Fibroblast of pulmonary artery (primary cell): Measurements from ENCODE around the gene MTREX.
A peak's percentile ranks its signal among the peaks of the same experiment; 100 is the strongest.

Source experiments
- DNase-seq: peaks from one replicate; pipeline ENCODE4 v3.0.0-alpha.2; 2010; ENCODE audit warnings: low read depth
- H3K4me3 ChIP-seq: replicated peaks from 2 replicates; pipeline ENCODE4 v1.5.1; 2011; ENCODE audit warnings: low read depth, mild to moderate bottlenecking, control low read depth, low read length, moderate library complexity
- TF ChIP-seq, protein P1 (sequence below): IDR thresholded peaks from 2 replicates; pipeline ENCODE4 v1.5.1; 2011; ENCODE audit warnings: mild to moderate bottlenecking, control low read depth, low read length, inconsistent platforms; ENCODE audit errors: missing control alignments

MTREX gene

DNA sequence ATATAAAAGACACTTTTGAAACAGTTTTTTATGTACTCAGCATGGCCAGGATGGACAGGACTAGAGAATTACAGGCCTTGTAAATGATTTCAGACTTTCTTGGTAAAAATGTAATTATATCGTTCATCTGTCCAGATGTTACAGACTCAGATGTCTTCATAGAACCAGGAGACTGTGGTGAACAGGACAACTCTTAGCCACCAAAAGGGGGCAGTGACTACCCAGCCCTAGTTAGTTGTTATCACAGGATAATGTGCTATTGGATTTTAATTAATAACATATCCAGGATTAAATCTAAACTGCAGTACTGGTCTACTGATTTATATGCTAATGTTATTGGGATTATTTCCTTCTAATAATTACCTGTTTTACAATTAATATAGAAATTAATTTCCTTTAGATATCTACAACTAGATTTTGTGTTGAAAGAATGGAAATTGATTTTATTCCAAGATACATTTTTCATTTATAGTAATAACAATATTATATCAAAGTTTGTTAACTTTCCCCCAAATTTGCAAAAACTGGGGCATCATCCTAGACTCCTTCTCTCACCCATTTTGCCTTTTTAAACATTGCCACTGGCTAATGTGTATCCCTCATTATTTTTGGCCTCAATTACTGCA lies 99.4 kb downstream of the MTREX start:
- no peak overlapping the region for H3K4me3 ChIP-seq
- peak; percentile 71 for DNase-seq

DNA sequence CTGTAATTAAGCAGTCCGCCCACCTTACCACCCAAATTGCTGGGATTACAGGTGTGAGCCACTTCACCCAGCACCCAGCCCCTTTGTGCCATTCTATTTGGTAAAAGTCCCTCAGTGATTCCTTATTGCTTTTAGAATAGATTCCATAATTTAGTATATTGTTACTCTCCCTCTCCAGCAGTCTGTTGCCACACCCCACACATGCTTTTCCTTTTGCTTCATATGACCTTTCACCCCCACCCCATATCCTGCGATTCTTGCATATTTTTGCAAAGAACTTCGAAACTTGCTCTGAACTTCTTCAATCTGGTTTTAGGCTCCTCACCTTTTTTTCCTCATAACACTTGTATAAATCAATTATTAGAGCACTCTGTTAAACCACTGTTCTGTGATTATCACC lies 100.2 kb downstream of the MTREX start:
- H3K4me3 ChIP-seq, result no peak overlapping the region
- TF ChIP-seq, protein P1, sequence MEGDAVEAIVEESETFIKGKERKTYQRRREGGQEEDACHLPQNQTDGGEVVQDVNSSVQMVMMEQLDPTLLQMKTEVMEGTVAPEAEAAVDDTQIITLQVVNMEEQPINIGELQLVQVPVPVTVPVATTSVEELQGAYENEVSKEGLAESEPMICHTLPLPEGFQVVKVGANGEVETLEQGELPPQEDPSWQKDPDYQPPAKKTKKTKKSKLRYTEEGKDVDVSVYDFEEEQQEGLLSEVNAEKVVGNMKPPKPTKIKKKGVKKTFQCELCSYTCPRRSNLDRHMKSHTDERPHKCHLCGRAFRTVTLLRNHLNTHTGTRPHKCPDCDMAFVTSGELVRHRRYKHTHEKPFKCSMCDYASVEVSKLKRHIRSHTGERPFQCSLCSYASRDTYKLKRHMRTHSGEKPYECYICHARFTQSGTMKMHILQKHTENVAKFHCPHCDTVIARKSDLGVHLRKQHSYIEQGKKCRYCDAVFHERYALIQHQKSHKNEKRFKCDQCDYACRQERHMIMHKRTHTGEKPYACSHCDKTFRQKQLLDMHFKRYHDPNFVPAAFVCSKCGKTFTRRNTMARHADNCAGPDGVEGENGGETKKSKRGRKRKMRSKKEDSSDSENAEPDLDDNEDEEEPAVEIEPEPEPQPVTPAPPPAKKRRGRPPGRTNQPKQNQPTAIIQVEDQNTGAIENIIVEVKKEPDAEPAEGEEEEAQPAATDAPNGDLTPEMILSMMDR, result no peak
- no peak for DNase-seq

More for the DNA sequence above, 99.4 kb downstream of the MTREX start:
- TF ChIP-seq, protein P1, result peak; percentile 80

DNA sequence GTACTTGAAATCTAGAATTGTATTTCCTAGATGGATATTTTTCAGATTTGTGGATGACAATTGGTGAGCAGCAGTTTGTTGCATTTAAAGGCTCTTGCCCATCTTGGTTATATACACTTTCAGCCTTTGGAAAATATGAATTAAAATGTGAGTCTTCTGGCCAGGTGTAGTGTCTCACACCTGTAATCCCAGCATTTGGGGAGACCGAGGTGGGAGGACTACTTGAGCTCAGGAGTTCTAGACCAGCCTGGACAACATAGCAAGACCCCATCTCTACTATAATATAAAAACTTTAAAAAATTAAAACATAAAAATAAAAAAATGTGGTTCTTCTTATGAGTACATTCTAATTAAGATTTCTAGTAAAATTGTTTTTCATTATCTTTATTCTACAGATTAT lies 102.0 kb downstream of the MTREX start:
- H3K4me3 ChIP-seq, result no peak overlapping the region
- TF ChIP-seq, protein P1, result no peak
- no peak for DNase-seq

DNA sequence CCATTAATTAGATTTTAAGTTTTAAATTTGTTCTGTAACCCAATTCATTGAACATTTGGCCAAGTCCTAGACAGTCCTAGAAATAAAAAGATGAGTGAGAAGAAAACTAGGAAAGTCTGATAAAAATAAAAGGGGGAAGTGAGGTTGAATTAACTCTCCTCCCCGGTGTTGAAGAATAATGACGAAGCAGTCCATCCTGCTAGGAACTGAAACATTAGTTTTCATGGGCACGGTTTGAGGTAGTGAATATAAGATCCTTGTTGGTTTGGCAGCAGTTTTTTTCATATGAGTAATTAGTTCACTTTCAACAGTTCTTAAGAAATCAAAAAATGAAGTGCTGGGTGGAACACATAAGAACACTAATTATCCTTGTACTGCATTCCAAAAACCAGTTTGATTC lies 103.1 kb downstream of the MTREX start:
- no peak for DNase-seq
- H3K4me3 ChIP-seq, result no peak overlapping the region
- TF ChIP-seq, protein P1, result no peak

DNA sequence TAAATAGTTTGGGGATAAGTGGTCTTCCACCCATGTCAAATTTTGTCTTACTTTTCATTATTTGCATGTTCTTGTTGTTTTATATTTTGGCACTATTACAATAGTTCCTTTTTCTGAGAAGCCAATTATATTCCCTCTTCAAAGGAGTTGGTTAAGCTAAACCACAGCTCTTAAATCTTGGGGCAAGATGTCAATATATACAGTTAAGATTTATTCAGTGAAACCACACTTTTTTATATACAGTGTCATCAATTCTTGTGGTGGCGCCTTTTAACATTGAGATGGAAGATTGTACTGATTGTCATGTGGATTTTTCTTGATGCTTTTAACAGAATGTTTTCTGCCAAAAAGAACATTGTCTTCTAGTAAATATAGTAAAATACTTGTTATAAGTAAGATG lies 104.1 kb downstream of the MTREX start:
- no peak overlapping the region for H3K4me3 ChIP-seq
- DNase-seq, result no peak
- TF ChIP-seq, protein P1, result no peak

DNA sequence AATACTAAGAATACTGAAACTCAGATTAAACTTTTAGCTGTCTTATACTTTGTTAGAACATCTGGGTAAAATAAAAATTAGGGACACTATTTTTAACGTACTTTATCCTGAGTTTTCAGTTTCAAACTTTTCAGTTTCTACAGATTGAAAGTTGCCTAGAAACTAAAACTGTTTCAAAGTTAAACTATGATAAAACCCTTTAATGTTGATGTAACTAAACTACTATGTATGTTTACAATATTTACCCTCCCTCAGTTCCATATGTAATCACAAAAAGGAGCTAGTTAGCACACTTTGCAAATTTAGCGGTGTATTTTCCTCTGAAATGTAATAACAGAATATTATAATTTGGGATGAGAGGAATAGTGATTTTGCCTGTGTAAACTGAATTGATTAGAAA lies 105.9 kb downstream of the MTREX start:
- TF ChIP-seq, protein P1, result no peak
- no peak for DNase-seq
- no peak overlapping the region for H3K4me3 ChIP-seq

DNA sequence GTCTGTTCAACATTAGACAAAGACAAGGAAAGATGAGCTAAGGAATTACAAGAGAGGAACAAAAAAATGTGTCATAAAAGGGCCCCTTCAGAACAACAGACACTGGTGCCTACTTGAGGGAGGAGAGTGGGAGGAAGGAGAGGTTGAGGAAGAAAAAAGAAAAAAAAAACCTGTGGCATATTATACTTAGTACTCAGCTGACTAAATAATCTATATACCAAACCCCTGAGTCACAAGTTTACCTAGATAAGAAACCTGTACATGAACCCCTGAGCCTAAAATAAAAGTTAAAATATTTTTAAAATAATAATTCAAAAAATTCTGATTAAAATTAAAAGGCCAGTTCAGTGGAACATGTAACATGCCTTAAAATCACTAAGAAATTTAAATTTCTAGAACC lies 107.3 kb downstream of the MTREX start:
- peak; percentile 18 for DNase-seq
- TF ChIP-seq, protein P1, result no peak
- no peak overlapping the region for H3K4me3 ChIP-seq
